CD8-positive, alpha-beta memory T cell (primary cell): ENCODE results near the gene PLEKHF1. TPM values are rescaled to one million over a fixed set of nuclear protein-coding genes. Genes with fewer than 3 reads are reported as not detected.

Source experiments
- CTCF ChIA-PET: fragments of 350-600 bp; sonication (Branson Sonifier 250); formaldehyde crosslinking; loops from one replicate; lab custom pipeline; 2021; ENCODE audit warnings: antibody characterized with exemption; lab: Charles Lee
- POLR2A ChIA-PET: fragments of 350-600 bp; sonication (Branson Sonifier 250); formaldehyde crosslinking; loops from one replicate; lab custom pipeline; 2021; ENCODE audit warnings: antibody characterized with exemption; lab: Charles Lee
- DNase-seq, 5 donors: peaks; one replicate each; pipeline versions ENCODE4 v3.0.0 to v3.0.0-alpha.2; 2020 to 2022; ENCODE audit warnings: mixed read lengths in 1 of 5
- H3K27ac ChIP-seq: one replicate; pipeline ENCODE4 v1.7.0; 2013; ENCODE audit warnings: low read depth, mild to moderate bottlenecking, low read length, moderate library complexity
- H3K27me3 ChIP-seq: 2 replicates; pipeline ENCODE4 v1.7.0; 2013; ENCODE audit warnings: low read length, mild to moderate bottlenecking; ENCODE audit not compliant: insufficient read depth, poor library complexity, severe bottlenecking
- H3K36me3 ChIP-seq: 2 replicates; pipeline ENCODE4 v1.7.0; 2013; ENCODE audit warnings: mild to moderate bottlenecking, low read length, moderate library complexity; ENCODE audit not compliant: insufficient read depth
- H3K4me1 ChIP-seq: 2 replicates; pipeline ENCODE4 v1.7.0; 2013; ENCODE audit warnings: mild to moderate bottlenecking, low read length, moderate library complexity; ENCODE audit not compliant: insufficient read depth
- H3K4me3 ChIP-seq: 2 replicates; pipeline ENCODE4 v1.7.0; 2013; ENCODE audit warnings: mild to moderate bottlenecking, low read length
- H3K9me3 ChIP-seq: 2 replicates; pipeline ENCODE4 v1.7.0; 2013; ENCODE audit warnings: mild to moderate bottlenecking, low read length
- H3K27ac Mint-ChIP-seq, 8 donors: one replicate each; pipeline ENCODE4 v1.8.0; 2020 to 2021; ENCODE audit warnings: mixed read lengths in 8 of 8, mild to moderate bottlenecking in 6 of 8, inconsistent platforms in 3 of 8, moderate library complexity in 3 of 8
- H3K27me3 Mint-ChIP-seq, 2 donors: one replicate each; pipeline ENCODE4 v1.8.0; 2020 to 2021; ENCODE audit warnings: mixed read lengths in 2 of 2, mild to moderate bottlenecking in 1 of 2, moderate library complexity in 1 of 2
- H3K36me3 Mint-ChIP-seq, 3 donors: one replicate each; pipeline ENCODE4 v1.8.0; 2020 to 2021; ENCODE audit warnings: mixed read lengths in 3 of 3, inconsistent platforms in 1 of 3, mild to moderate bottlenecking in 1 of 3
- H3K4me1 Mint-ChIP-seq, 3 donors: one replicate each; pipeline ENCODE4 v1.8.0; 2020 to 2021; ENCODE audit warnings: mixed read lengths in 3 of 3, inconsistent platforms in 1 of 3, mild to moderate bottlenecking in 1 of 3
- H3K4me3 Mint-ChIP-seq, 7 donors: one replicate each; pipeline ENCODE4 v1.8.0; 2020 to 2021; ENCODE audit warnings: mixed read lengths in 7 of 7, mild to moderate bottlenecking in 6 of 7, moderate library complexity in 4 of 7, inconsistent platforms in 2 of 7
- H3K9me3 Mint-ChIP-seq, 5 donors: one replicate each; pipeline ENCODE4 v1.8.0; 2020 to 2022; ENCODE audit warnings: mixed read lengths in 5 of 5, mild to moderate bottlenecking in 3 of 5, moderate library complexity in 2 of 5, inconsistent platforms in 1 of 5
- polyA plus RNA-seq: library from polyadenylated mRNA; unstranded; fragments of 300-500 nt; fragmentation: Illumina TruSeq; gene quantifications from one replicate; pipeline ENCODE4 v1.2.3, GENCODE V29; 2021
- total RNA-seq, 2 experiments: library from RNA; stranded (reverse); gene quantifications; one replicate each; pipeline ENCODE4 v1.2.3, GENCODE V29; 2021

PLEKHF1 gene, protein sequence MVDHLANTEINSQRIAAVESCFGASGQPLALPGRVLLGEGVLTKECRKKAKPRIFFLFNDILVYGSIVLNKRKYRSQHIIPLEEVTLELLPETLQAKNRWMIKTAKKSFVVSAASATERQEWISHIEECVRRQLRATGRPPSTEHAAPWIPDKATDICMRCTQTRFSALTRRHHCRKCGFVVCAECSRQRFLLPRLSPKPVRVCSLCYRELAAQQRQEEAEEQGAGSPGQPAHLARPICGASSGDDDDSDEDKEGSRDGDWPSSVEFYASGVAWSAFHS
- total RNA-seq: 10 to 100 TPM; 21.3 to 23.0 TPM
- 57.7 TPM for polyA plus RNA-seq

DNA sequence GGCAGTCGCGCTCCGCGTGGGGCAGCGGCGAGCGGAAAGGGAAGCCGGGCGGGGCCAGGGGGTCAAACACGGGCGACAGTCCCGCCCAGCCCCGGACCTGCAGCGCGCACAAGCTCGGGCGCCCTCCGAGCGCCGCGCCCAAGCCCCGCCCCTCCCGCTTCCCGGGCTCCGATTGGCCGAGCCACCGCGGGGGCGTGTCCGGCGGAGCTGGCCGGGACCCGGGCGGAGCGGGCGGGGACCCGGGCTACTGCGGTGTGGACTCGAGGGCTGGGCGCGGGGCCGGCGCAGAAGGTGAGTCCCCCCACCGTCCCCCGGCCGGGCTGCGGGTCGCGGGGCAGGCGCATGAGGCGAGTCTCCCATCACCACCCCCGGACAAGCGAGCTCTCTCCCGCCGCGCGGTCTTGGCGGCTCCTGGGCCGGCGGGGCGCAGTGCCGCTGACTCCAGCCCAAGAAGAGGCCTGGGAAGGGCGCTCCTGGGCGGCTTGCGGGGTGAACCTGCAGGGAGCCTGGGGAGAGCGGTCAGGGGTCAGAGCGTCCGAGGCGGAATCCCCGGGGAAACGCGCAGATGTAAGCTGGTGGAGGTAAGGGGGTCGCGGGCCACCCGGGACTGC is at the start of gene PLEKHF1:
Gene PLEKHF1, plus strand, starts transcription at position 247 of the 611 bp plus-strand sequence. CDS start 8,379 bp downstream, outside the sequence.
- Histone ChIP-seq H3K27me3 (no peaks in the 10 kb centered on the region), H3K4me3 (peak within 1 kb of the TSS; percentile 91), H3K4me1 (peaks cover 50% of the 10 kb centered on the region), H3K36me3 (no peaks in the 10 kb centered on the region), H3K27ac (peak within 1 kb of the TSS; percentile 69), H3K9me3 (no peaks in the 10 kb centered on the region)
- Mint-ChIP-seq H3K9me3 (no peaks in the 10 kb centered on the region), H3K27ac (peak within 1 kb of the TSS; percentile 89 to 100 (median 98)), H3K4me3 (peak within 1 kb of the TSS; percentile 88 to 98 (median 93)), H3K27me3 (no peaks in the 10 kb centered on the region), H3K36me3 (peaks cover 0 to 21% (median 2%) of the 10 kb centered on the region in 3 donors), H3K4me1 (peaks cover 37 to 43% (median 42%) of the 10 kb centered on the region in 3 donors)
- CTCF ChIA-PET: interaction anchor here (0.8 to 8.4 kb wide), 15 partner anchors 8 to 63 kb away, joined by 3 to 127 read pairs (median 5); partner anchors contain the start of genes C19orf12 and POP4
- DNase-seq: peak; percentile 81 to 85 (median 82)
- POLR2A ChIA-PET: interaction anchor here (0.6 to 4.6 kb wide), 7 partner anchors 16 to 123 kb away, joined by 3 to 46 read pairs (median 5); partner anchors contain the start of genes C19orf12 and POP4

DNA sequence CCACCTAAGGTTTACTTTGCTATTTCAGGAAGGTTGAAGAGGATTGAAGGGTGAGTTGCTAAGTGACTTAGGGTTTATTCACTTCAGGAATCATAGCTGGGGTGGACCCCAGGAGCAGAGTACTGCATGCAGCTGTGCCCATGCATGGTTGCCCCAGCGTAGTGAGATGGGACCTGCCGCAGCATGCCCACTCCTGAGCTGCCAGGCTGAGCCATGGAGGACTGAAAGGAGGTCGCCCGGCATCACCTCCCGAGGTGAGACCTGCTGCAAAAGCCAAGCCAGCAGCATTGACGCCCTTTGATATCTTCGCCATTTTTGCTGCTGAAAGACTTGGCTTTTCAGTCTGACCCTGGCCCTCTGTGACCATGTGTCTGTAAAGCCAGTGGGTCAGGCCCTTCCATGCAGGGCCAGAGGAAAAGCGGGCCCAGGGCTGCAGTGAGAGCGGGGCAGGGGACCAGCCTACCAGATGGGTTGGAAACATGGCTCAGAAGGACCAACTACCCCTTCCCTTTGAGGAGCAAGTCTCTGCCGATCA is 49.3 kb upstream of the PLEKHF1 start:
- Histone ChIP-seq H3K4me3 (no peak overlapping the region), H3K27me3 (no peaks in the 10 kb centered on the region), H3K27ac (no peak overlapping the region), H3K36me3 (peaks cover 30% of the 10 kb centered on the region), H3K9me3 (no peaks in the 10 kb centered on the region), H3K4me1 (peaks cover 15% of the 10 kb centered on the region)
- H3K9me3 Mint-ChIP-seq: no peaks in the 10 kb centered on the region
- POLR2A ChIA-PET: interaction anchor here (1.3 kb wide), 2 partner anchors 10 to 58 kb away, joined by 6 to 7 read pairs; partner anchors contain the start of gene POP4
- no peaks in the 10 kb centered on the region for H3K27me3 Mint-ChIP-seq
- CTCF ChIA-PET: interaction anchor here (1.5 kb wide), 1 partner anchor 49 kb away, joined by 5 read pairs; the partner anchor contains the start of gene PLEKHF1
- DNase-seq: no peak
- peaks cover 9 to 59% (median 14%) of the 10 kb centered on the region in 3 donors for H3K36me3 Mint-ChIP-seq
- H3K27ac Mint-ChIP-seq: peak overlapping the region in 3 of 8 donors; percentile 52 to 73 (median 66)
- peaks cover 14 to 25% (median 18%) of the 10 kb centered on the region in 3 donors for H3K4me1 Mint-ChIP-seq
- H3K4me3 Mint-ChIP-seq: no peak overlapping the region

DNA sequence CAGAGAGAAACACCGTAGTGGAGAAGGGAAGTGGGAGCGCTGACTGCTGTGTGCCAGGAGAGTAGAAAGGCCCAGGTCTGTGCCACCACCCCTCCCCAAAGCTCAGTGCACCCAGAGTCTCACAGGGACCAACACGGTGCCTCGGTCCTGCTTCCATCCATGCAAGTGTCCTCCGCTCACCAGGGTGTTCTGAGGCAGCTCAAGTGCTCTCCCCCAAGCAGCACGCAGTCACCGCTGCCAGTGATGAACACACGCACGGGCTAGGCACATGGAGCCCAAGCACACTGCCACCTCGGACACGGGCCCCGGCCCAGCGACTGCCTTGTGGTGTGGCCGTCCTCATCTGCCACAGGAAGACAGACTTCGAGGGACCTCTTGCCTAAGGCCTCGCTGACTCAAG is 48.7 kb upstream of the PLEKHF1 start:
- no peak for DNase-seq
- Histone ChIP-seq H3K4me1 (peaks cover 15% of the 10 kb centered on the region), H3K27ac (no peak overlapping the region), H3K4me3 (no peak overlapping the region), H3K9me3 (no peaks in the 10 kb centered on the region), H3K27me3 (no peaks in the 10 kb centered on the region), H3K36me3 (peaks cover 24% of the 10 kb centered on the region)
- Mint-ChIP-seq H3K9me3 (no peaks in the 10 kb centered on the region), H3K27ac (no peak overlapping the region), H3K4me3 (no peak overlapping the region), H3K27me3 (no peaks in the 10 kb centered on the region), H3K36me3 (peaks cover 9 to 54% (median 14%) of the 10 kb centered on the region in 3 donors), H3K4me1 (peaks cover 18 to 25% (median 18%) of the 10 kb centered on the region in 3 donors)
- POLR2A ChIA-PET: interaction anchor here (1.3 kb wide), 1 partner anchor 10 kb away, joined by 7 read pairs; the partner anchor contains the start of gene POP4
- CTCF ChIA-PET: interaction anchor here (0.9 to 4.1 kb wide), 3 partner anchors 10 to 78 kb away, joined by 3 to 24 read pairs (median 11); partner anchors contain the start of genes PLEKHF1 and POP4

DNA sequence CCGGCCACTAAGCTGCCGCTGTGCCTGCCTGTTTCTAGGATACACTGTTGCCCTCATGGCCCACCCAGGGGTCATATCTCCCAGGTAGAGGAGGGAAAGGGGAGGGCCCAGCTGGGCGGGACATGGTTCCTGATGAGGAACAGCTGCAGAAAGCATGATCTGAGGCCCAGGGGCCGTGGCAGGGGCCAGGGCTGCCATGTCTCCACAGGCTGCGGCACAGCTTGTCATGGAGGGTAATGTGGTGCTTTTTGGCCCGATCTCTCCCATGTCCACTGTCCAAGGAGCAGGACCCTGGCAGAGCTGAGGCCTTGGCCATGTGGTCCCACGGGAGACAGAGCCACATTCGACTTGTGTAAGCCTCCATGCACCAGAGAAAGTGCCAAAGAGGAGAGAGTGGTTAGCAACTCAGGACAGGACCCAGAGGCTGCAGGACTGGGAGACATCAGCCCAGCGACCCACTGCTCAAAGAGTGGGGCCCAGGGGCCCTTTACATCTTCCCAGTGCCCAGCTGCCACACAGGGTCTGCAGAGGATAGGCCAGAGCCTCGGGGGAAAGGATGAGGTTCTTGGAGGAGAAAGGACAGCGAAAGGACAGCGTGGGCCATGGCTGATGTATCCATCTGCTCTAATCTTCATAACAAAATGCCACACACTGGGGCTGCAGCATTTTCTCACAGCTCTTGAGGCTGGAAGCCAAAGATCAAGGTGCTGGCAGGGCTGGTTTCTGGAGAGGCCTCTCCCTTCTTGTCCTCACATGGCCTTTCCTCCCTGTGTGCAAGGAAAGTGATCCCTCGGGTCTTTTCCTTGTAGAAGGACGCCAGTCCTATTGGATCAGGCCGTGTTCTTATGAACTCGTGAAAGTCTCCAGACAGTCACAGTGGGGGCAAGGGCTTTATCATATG is 47.6 kb upstream of the PLEKHF1 start:
- Mint-ChIP-seq H3K9me3 (no peaks in the 10 kb centered on the region), H3K36me3 (peaks cover 8 to 43% (median 12%) of the 10 kb centered on the region in 3 donors), H3K4me3 (no peak overlapping the region), H3K27me3 (no peaks in the 10 kb centered on the region), H3K27ac (peak overlapping the region in 6 of 8 donors; percentile 10 to 58 (median 30)), H3K4me1 (peaks cover 27 to 31% (median 28%) of the 10 kb centered on the region in 3 donors)
- POLR2A ChIA-PET: interaction anchor here (0.6 kb wide), 1 partner anchor 108 kb away, joined by 3 read pairs; no protein-coding TSS in a partner anchor
- DNase-seq: no peak
- Histone ChIP-seq H3K4me3 (no peak overlapping the region), H3K36me3 (peaks cover 13% of the 10 kb centered on the region), H3K4me1 (peaks cover 24% of the 10 kb centered on the region), H3K27ac (no peak overlapping the region), H3K9me3 (no peaks in the 10 kb centered on the region), H3K27me3 (no peaks in the 10 kb centered on the region)
- CTCF ChIA-PET: interaction anchor here (0.9 to 4.1 kb wide), 5 partner anchors 11 to 99 kb away, joined by 3 to 24 read pairs (median 11); partner anchors contain the start of genes PLEKHF1 and POP4

DNA sequence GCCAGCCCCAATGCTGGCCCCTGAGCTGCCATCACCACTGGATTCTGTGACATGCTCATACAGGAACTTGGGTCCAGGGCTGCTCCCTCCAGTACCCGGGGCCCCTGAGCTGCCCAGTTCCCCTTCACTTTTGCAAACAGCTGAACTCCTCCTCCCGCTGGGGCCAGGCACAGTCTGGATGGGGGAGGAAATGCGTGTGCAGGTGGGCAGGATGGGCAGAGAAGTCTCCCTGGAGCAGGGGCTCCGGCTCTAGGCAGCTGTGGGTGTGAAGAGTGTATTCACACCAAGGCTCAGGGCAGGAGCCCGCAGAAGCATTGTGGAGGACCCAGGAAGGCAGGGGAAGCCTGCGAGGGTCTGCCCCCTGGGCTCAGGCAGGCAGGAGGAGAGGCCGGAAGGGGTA is 46.8 kb upstream of the PLEKHF1 start:
- H3K27ac Mint-ChIP-seq: peak overlapping the region in 1 of 8 donors; percentile 58
- Histone ChIP-seq H3K4me3 (no peak overlapping the region), H3K27ac (no peak overlapping the region), H3K4me1 (peaks cover 32% of the 10 kb centered on the region), H3K36me3 (peaks cover 5% of the 10 kb centered on the region), H3K9me3 (no peaks in the 10 kb centered on the region), H3K27me3 (no peaks in the 10 kb centered on the region)
- ChIA-PET CTCF (interaction anchor here (1.0 to 7.6 kb wide), 6 partner anchors 9 to 98 kb away, joined by 3 to 88 read pairs (median 13); partner anchors contain the start of genes PLEKHF1 and POP4), POLR2A (no interaction called here)
- H3K4me1 Mint-ChIP-seq: peaks cover 35 to 37% (median 37%) of the 10 kb centered on the region in 3 donors
- peaks cover 4 to 35% (median 8%) of the 10 kb centered on the region in 3 donors for H3K36me3 Mint-ChIP-seq
- DNase-seq: no peak
- H3K27me3 Mint-ChIP-seq: no peaks in the 10 kb centered on the region
- H3K9me3 Mint-ChIP-seq: no peaks in the 10 kb centered on the region
- no peak overlapping the region for H3K4me3 Mint-ChIP-seq

DNA sequence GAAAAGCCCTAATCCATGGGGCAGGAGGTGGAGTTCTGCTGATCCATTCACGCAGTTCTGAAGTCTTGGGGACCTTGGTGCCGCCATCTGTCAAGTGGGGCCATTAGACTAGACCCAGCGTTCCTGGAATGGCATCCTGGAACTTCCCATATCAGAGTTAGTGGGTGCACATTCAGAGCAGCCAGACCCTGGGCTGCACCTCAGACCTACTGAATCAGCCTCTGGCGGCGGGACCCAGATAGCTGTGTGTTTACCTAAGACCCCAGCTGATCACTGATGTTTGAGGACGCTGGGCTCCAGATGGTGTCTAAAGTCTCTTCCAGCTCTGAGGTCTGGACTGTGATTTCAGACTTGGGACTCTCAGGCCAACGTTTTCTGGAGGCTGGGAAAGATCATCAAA is 46.4 kb upstream of the PLEKHF1 start:
- no peak for DNase-seq
- peaks cover 4 to 31% (median 8%) of the 10 kb centered on the region in 3 donors for H3K36me3 Mint-ChIP-seq
- H3K9me3 Mint-ChIP-seq: no peaks in the 10 kb centered on the region
- Histone ChIP-seq H3K4me3 (no peak overlapping the region), H3K4me1 (peaks cover 37% of the 10 kb centered on the region), H3K9me3 (no peaks in the 10 kb centered on the region), H3K36me3 (peaks cover 2% of the 10 kb centered on the region), H3K27ac (no peak overlapping the region), H3K27me3 (no peaks in the 10 kb centered on the region)
- POLR2A ChIA-PET: interaction anchor here (1.6 kb wide), 1 partner anchor 13 kb away, joined by 6 read pairs; the partner anchor contains the start of gene POP4
- H3K4me3 Mint-ChIP-seq: no peak overlapping the region
- no peaks in the 10 kb centered on the region for H3K27me3 Mint-ChIP-seq
- peaks cover 40 to 41% (median 41%) of the 10 kb centered on the region in 3 donors for H3K4me1 Mint-ChIP-seq
- CTCF ChIA-PET: interaction anchor here (1.0 to 7.6 kb wide), 5 partner anchors 10 to 95 kb away, joined by 3 to 88 read pairs (median 24); partner anchors contain the start of genes PLEKHF1 and POP4
- H3K27ac Mint-ChIP-seq: no peak overlapping the region
